M059J (cell line): ENCODE data around the gene ADIPOR2. TPM values are rescaled to one million over a fixed set of nuclear protein-coding genes. Genes with fewer than 3 reads are reported as not detected.
"Not testable (repeated sequence)": the region's sequence is repeated elsewhere in the genome, so short reads cannot be mapped to it uniquely, and the experiment has no call there.

Source experiments
- DNase-seq: peaks from one replicate; pipeline ENCODE4 v3.0.0-alpha.2; 2012; ENCODE audit warnings: low read depth
- total RNA-seq: library from RNA; depleted of rRNA; stranded (reverse); fragments of >200 nt; shearing (Covaris generic); gene quantifications from 2 replicates; pipeline ENCODE4 v1.2.3, GENCODE V29; 2014

Gene ADIPOR2
- total RNA-seq, 1 experiment from 2014 or later: 42.0 TPM

- DNase-seq: peak; percentile 22
Measured at GRCh38 chr12:1811948-1812291, 121.0 kb downstream of the ADIPOR2 start.

GRCh38 chr12:1812650-1813302 lies 121.9 kb downstream of the ADIPOR2 start:
- DNase-seq: peak; percentile 62

DNA sequence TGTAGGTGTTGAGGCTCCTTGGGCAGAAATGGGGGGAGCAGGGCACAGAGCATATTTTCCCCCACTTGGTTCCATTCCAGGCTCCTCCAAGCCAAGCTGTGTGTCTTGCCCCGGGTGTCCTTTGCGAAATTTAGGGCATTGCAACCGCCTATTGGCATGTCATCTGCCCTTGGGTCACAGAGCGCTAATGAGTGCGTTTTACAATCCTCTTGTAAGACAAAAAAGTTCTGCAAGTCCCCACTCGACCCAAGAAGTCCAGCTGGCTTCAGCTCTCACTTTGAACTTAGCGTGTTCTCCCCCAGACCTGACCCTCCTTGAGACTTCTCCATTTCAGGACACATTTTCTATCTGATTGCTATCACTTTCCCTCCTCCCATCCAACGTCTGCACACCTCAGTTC lies 123.4 kb downstream of the ADIPOR2 start:
- DNase-seq: no peak

- DNase-seq: no peak
Measured at GRCh38 chr12:1815108-1815507, 124.2 kb downstream of the ADIPOR2 start.

GRCh38 chr12:1815814-1816729 lies 125.2 kb downstream of the ADIPOR2 start:
- DNase-seq: no peak

- DNase-seq: no peak
Measured at GRCh38 chr12:1816730-1817348, 126.0 kb downstream of the ADIPOR2 start.

- DNase-seq: not testable (repeated sequence)
Measured at GRCh38 chr12:1817928-1818327, 127.1 kb downstream of the ADIPOR2 start.

GRCh38 chr12:1819050-1819449 lies 128.2 kb downstream of the ADIPOR2 start:
- DNase-seq: no peak

GRCh38 chr12:1819571-1819970 lies 128.7 kb downstream of the ADIPOR2 start:
- no peak for DNase-seq

DNA sequence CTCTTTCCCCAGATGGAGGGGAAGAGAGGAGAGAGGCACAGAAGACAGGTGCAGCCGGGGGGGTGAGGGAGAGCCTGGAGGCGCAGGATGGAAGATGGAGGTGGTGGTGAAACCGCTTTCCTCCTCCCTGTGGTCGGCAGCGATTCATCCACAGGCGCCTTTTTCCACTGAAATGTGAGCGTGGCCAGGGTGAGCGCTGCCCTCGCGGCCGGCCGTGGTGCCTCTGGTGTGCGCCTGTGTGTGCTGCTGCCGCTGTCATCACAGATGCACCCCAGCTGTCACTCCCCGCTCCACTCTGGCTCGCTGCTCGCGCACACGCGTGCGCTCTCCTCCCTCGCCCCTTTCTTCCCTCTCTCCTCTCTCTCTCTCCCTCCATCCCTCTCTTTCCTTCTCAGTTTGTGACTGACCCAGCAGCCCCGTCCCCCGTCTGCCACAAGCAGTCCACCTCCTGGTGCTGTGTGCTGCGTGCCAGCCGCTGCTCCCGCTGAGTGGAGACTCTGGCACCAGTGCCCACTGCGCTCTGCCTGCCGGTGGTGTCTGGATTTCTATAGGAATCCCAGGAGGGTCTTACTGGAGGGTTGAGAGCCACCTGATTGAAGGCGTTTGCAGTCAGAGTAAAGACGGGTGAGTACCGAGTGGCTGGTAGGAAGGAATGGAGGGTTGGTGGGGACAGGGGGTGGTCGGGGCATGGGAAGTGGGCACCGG lies 129.5 kb downstream of the ADIPOR2 start, which contains the start of gene LRTM2:
TSS of gene LRTM2 (plus strand) at position 375 of the 705 bp plus-strand sequence. CDS start 7,584 bp downstream, outside the sequence.
- no peak for DNase-seq

GRCh38 chr12:1820896-1821291 lies 130.0 kb downstream of the ADIPOR2 start:
- DNase-seq: no peak

- DNase-seq: no peak
Measured at GRCh38 chr12:1821805-1822204, 130.9 kb downstream of the ADIPOR2 start.

GRCh38 chr12:1822699-1823098 lies 131.8 kb downstream of the ADIPOR2 start:
- DNase-seq: no peak

- DNase-seq: no peak
Measured at GRCh38 chr12:1823237-1823636, 132.4 kb downstream of the ADIPOR2 start.

DNA sequence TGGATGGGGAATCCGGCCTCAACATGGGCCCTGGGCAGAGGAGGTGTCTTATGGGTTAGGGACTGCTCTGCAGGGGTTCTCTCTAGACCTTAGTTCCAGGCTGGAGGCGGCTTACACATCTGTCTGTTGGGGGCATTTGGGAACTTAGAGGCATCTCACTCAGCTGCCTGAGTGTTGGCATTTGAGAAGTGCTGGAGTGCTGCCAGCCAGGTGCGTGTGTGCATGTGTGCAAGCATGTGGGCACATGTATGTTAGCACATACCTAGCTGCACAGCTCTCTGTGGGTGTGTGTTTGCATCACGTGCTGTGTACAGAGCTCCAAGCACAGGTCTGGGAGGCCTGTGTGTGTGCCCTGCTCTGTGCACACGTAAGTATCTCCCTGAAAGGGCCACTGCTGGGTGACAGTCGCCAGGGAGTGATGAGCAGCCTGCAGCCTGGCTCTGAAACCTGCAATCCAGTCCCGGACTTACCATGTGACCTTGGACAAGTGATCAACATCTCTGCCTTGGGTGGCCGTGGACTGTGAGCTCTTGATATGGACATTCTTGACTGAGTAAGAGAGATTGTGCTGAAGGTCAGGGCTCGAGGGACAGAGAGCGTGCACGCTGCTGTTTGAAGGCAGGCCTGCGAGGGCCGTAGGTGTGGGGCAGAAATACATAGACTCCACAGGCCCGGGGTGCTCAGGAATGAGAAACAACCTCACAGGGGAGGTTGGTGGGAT lies 134.7 kb downstream of the ADIPOR2 start:
- no peak for DNase-seq

DNA sequence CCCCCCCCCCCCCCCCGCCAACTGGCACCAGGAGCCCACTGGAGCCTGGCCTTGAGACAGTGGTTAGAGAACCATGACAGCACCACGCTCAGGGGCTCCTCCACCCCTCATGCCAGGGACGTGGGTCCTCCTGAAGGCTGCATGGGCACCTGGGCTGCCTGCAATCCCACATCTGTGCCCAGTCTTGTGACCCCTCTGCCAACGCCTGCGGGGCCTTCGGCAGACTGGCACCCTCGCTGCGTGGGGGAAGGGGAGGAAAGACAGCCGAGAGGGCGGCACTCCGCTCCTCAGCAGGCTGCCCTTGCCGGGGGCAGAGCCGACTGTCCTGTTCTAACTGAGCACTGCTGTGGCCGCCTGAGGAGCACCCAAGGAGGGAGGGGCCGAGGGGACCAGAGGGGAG lies 135.5 kb downstream of the ADIPOR2 start:
- no peak for DNase-seq

DNA sequence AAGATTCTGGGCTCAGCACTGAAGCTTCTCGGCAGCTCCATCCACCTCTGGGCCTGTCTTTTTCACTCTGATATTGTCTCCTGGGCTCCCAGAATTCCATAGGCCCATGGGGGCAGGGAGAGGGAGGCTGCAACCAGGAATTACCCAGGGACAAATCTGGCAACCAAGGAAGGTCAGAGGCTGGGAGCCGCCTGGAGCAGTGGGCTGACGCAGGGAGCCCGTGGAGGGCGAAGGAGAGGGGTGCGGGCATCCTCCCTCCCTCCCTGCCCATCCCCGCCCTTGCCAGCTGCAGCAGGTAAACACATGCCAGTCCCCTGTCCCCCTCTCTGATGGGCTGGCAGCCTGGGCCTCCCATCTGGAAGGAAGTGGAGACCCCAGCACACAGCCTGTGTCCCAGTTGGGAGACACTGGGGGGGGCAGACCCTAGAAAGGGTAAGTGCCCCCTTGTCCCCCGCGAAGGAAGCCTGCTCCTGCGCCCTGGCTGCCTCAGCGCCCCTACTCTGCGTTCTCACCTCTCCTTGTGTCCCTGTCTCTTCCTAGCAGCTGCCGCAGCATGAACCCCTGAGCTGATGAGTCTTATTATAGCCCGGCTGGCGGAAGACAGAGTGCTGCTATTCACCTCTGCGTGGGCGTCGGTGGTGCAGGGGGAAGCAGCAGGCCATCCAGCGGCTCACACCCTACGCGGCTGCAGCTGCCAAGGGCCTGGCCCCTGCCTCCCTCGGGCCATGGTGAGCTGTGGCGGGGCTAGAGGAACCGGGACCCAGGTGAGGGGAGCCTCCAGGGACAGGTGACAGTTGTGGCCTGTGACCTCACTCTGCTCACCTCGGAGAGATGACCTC lies 136.2 kb downstream of the ADIPOR2 start:
- DNase-seq: no peak

GRCh38 chr12:1827826-1828805 lies 137.2 kb downstream of the ADIPOR2 start:
- DNase-seq: no peak

- DNase-seq: peak; percentile 57
Measured at GRCh38 chr12:1828856-1829255, 138.0 kb downstream of the ADIPOR2 start.
